ENCODE data around the gene SMURF2.

GRCh38 chr17:64537488-64537887 lies 124.6 kb downstream of the SMURF2 start:
- TF ChIP-seq CTCF (IDR thresholded peaks at IDR 0.05; ENCODE audit: poor library complexity), result no peak
- no peak for TF ChIP-seq EZH2 (IDR thresholded peaks at IDR 0.05; ENCODE audit: borderline replicate concordance)
- TF ChIP-seq EZH2phosphoT487 (IDR thresholded peaks at IDR 0.05; ENCODE audit: low read depth, severe bottlenecking, unreplicated experiment), result no peak

Data from hepatocyte (in vitro differentiated cells).